Stimulated activated naive CD4-positive, alpha-beta T cell treated with Interleukin-2 at 50 U/mL for 16 hours (primary cell): ENCODE results near the gene ZBTB40.

ENCODE experiments used
- DNase-seq: peaks from one replicate; lab custom pipeline; 2025; lab: John Stamatoyannopoulos, UW

ZBTB40 gene

DNA sequence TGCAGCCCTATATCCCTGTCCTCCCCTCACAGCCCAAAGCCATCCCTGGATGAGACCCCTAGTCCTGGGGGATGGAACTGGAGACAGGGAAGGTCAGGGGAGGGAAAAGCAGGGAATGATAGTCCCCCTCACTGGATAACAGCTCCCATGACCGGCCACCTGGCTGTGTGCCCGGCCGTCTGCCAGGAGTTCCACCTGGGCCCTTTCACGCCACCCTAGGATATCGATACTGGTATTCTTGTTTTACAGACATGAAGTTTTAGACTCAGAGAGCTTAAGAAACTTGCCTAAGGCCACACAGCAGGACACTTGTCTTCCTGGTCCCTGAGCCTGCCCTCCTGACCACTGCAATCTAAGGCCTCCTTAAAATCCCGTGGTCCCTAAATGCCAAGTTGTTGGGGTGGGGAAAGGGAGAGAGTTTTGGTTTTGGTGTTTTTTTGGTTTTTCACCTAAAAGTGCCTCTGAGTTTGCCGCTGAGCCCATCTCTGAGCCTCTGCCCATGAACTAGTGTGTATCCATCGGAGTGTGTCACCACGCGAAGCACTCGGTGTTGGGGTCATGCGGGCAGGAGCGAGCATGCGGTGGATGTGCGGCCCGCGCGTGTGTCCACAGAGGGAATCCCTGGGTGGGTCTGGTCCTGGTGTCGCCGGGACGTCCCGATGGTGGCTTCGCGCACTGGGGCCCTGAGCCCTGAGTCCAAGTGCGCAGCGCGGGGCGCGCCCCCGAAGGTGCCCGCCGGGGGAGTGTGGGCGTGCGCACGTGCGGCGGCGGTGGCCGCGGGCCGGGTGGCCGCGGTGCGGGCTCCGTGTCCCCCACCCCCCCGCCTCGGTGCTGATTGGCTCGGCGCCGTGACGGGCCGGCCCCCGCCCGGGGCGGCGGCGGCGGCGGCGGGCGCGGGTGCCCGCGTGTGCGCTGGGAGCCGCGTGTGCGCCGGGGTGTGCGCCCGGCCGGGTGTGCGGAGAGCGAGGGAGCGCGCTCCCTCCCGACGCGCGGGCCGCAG lies 111.2 kb downstream of the ZBTB40 start, which contains the start of gene EPHA8:
Gene EPHA8 (plus strand): TSS at position 906 of the 1,000 bp plus-strand sequence. CDS start 147 bp downstream, outside the sequence.
- no peak for DNase-seq

DNA sequence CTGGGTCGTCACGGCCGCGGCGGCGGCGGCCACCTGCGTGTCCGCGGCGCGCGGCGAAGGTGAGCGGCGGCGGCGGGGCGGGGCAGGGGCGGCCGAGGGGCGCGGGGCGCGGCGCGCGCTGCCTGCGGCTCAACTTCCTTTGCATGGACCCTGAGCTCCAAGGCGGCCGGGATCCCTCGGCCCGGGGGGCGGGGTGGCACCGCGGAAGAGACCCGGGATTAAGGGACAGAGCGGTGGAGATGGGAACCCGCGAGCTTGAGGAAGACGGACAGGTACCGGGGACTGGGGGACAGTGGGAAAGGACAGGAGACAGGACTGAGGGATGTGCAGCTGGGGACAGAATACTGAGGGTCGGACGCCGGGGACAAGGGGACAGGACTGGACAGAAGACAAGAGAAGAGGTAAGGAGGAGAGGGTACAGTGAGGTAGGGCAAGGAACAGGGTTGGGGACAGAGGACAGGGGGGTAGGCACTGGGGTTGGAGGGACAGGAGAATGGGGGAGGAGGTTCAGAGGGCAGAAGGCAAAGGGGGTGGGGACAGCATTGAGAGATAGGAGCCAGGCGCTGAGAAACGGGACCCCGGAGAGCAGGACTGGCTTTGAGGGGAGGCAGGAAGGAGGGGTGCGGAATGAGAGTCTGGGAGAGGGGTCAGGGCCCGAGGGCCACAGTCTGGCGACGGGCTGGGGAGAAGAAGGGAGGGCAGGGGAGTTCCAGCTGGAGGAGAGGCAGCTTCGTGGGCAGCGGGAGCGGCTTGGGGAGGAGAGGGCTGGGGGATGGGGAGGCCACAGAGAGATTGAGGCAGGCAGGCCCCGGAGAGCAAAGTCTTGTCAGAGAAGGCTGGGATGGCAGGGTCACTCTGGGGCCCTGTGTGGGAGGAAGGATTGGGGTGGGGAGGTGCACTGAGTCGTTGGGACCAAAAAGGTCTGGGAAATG lies 112.3 kb downstream of the ZBTB40 start:
- no peak for DNase-seq

DNA sequence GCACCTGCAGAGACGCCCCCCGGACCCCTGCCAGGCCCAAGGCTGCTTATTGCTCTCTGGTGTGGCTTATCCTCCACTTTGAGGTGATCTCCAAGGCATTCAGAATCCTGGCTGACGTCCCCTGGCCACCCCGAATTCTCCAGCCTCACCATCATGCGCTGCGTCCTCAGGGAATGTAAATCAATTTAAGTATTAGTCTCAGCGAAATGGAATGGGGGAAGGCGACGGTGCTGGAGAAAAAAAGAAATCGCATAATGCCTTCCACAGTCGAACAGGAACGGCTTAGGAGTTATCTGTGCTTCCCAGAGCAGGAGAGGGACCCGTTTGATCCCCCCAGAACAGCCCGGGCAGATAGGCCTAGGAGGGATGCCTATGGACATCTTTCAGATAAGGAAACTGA lies 114.5 kb downstream of the ZBTB40 start:
- DNase-seq = no peak

DNA sequence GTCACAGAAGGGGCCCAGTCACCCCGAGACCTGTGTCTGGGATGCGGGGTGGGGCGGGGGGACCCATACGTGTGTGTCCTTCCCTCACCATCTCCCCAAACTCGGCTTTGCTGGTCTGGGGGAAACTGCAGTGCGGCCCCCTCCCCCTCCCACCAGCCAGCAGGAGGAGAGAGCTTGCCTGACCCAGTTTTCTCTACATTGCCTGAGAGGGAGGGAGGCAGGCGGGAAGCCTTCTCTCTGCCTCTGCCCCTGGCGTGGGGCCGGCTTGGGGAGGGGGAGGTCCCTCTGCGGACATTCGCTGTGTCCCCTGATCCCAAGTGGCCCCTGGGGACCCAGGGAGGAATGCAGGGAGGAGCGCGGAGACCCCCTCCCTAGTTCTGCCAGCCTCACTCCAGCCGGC lies 115.5 kb downstream of the ZBTB40 start:
- DNase-seq = no peak

DNA sequence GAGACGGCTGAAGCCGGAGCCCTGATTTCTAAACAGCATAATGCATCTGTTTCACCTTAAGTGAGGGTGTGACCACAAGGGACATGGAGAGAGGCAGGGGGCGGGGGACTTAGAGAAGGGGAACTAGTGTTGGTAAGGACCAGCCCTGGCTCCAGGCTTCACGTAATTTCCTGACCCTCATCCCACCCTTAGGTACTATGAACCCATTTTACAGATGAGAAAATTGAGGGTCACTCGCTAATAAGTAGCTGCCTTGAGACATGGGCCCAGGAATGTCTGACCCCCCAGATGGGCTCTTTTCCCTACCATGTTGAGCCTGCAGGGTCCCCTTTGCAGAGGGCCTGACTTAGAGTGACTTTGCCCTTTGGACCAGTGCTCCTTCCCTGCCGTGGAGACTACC lies 116.3 kb downstream of the ZBTB40 start:
- DNase-seq = no peak

DNA sequence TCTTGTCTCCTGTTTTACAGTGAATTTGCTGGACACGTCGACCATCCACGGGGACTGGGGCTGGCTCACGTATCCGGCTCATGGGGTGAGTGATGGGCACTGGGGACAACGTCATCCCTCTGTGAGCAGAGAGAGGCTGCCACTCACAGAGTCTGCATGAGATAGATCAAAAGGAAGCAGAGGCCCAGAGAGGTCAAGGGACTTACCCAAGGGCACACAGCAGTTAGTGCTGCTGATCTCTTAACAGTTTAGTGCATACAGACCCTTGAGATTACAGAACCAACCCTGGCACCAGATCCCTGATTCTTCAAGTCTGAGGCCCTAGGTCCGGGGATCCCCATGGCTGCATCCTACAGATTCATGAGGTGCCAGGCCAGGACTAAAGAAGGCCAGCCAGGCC lies 117.6 kb downstream of the ZBTB40 start:
- DNase-seq = no peak

DNA sequence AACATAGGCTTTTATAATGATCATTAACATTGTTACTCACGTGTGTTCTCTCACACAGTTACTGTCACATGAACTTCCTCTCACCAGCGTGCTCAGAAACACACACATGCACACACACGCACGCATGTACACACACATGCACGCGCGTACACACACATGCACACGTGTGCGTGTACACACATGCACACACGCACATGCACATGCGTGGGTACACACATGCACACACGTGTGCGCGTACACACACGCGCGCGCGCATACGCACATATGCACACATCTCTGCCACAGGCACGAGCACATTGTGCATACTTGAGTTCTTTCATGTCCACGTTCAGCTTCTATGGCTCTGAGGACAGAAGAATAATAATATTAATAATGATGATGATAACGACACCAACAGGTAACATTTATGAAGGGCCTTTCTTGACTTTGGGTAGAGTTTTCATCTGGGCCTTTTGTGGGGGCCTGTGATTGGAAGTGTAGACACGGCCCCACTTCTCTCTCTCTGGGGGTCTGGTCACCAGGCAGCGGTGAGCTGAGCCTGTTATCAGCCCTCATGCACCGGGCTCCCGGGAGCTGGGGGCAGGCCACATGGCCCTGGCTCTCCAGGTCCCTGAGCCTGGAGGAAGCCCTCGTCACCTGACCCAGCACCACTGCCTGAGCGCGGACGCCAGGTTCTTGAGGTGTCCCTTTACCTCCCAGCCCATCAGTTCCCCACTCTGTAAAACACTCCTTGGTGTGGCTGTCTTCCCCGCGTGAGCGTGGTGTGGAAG lies 118.7 kb downstream of the ZBTB40 start:
- no peak for DNase-seq

DNA sequence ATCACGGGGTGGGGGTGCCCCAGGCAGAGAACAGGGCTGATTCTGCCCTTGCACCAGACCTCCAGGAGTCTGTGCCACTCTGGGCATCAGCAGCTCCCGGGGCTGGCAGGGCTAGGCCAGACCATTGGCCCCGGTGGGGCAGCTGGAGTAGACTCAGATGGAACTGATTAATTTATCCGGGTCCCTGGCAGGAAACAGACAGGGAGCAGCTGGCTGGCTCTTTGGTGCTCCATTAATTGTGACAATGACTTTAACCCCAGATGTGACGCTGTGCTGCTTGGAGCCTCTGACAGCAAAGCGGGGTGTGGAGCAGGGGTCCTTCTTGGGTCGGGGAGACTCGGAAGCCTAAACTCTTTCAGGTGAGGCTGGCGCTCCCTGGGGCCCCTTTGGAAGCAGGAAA lies 121.2 kb downstream of the ZBTB40 start:
- no peak for DNase-seq

DNA sequence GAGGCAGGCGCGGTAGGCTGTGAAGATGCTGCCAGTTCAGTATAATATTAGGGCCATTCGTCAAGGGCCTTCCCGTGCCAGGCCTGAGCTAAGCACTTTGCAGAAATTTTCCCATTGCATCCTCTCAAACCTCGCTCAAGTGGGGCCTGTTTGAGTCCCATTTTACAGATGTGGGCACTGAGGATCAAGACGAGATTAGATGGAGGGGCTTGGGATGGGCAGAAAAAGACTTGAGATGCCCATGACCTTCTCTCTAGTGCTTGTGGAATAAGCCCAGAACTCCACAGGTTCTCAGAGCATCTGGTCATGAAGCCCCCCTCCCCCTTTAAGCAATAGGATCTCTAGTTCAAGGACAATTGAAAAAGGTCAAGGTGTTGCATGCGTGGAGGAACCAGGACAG lies 121.6 kb downstream of the ZBTB40 start:
- no peak for DNase-seq

DNA sequence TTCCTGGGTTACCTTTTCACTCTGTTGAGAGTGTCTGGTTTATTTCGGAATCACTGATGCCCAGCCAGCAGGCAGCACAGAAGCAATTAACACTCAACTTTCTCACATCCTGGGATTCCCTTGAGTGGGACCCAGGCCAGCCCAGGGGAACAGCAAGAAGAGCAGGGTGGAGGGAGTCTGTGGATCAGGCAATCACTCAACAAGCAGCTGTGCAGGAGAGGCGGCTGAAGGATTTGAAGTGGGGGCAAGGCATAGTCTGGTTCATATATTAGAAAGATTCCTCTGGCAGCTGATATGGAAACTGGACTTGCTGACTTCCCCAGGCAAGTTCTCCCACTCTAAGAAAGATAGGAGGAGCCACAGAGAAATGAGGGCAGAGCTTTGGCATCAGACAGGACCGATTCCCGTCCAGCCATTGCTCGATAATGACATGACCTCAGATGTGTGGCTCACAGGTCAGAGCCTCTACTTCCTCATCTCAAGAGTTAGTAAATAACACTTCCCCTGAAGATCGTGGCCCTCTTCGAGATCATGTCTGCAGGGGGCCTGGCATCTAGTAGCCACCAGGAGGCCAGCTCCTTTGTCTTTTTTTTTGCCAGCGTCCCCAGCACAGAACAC lies 124.0 kb downstream of the ZBTB40 start:
- DNase-seq = no peak

DNA sequence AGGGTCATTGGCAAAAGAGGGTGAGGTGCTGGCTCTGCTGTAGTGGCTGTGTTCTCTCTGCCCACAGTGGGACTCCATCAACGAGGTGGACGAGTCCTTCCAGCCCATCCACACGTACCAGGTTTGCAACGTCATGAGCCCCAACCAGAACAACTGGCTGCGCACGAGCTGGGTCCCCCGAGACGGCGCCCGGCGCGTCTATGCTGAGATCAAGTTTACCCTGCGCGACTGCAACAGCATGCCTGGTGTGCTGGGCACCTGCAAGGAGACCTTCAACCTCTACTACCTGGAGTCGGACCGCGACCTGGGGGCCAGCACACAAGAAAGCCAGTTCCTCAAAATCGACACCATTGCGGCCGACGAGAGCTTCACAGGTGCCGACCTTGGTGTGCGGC lies 124.5 kb downstream of the ZBTB40 start:
- no peak for DNase-seq

DNA sequence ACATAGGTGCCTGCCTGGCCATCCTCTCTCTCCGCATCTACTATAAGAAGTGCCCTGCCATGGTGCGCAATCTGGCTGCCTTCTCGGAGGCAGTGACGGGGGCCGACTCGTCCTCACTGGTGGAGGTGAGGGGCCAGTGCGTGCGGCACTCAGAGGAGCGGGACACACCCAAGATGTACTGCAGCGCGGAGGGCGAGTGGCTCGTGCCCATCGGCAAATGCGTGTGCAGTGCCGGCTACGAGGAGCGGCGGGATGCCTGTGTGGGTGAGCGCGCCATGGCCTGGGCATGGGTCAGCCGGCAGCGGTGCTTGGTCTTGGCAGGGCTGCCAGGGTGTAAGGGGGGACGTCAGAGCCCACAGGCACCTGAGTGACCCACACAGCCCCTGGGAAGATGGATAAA lies 125.0 kb downstream of the ZBTB40 start:
- no peak for DNase-seq

DNA sequence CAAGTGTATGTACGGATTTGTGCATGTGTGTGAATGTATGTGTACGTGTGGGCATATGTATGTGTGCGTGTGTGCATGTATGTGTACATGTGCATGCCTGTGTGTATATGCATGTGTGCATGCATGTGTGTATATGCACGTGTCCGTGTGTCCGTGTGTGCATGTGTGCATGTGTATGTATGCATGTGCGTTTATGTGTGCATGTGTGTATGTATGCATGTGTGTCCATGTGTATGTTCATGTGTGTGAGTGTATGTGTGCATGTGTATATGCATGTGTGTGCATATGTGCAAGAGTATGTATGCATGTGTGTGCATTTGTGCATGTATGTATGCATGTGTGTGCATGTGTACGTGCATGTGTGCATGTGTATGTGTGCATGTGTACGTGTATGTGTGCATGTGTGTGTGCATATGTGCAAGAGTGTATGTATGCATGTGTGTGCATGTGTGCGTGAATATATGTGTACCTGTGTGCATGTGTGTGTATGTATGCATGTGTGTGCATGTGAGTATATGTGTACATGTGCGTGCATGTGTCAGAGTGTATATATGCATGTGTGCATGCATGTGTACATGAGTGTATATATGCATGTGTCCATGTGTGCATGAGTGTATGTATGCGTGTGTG lies 127.2 kb downstream of the ZBTB40 start:
- DNase-seq = no peak

DNA sequence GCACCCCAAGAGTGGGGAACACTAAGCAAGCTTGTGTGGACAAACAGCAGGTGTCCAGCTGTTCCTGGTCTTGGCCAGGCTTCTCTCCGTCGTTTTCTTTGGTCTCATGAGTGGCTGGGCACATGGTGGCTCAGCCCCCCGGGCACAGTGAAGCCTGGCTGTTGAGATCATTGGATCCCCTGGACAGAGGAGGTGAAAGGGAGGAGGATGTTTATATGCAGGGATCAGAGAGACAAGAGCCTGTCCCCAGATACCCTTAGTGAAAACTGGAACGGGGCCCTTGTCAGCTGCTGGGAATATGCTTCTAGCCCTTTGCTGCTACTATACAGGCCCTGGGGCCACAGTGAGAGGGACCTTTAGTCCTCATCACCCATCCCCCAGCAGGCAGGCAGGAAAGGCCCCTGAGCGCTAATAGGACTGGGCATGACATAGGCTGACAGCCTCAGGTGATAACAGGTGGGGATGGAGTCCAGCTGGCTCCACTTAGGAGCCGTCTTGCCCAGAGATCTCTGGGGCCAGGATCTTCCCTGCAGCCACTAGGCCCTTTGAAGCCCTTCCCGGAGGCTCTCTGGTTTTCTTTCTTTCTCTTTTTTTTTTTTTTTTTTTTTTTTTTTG lies 128.0 kb downstream of the ZBTB40 start:
- DNase-seq = no peak
